GM23338 (cell line): ENCODE results near the gene DCP2. TPM values are rescaled to one million over a fixed set of nuclear protein-coding genes. Genes with fewer than 3 reads are reported as not detected.

ENCODE experiments used
- ATAC-seq: fragments of 200-7000 bp; cut with Tn5 transposase; 3 replicates; pipeline ENCODE4 v1.9.1; 2020
- DNase-seq: peaks from one replicate; pipeline ENCODE4 v3.0.0-alpha.2; 2015; ENCODE audit warnings: low spot score
- H2AFZ ChIP-seq: fragments of 200-600 bp; sonication (generic); 2 replicates; pipeline ENCODE4 v1.8.0; 2016; ENCODE audit warnings: antibody characterized with exemption, mild to moderate bottlenecking, moderate library complexity
- H3F3A ChIP-seq: fragments of 200-600 bp; sonication (generic); replicated peaks from 2 replicates; pipeline ENCODE4 v1.8.0; 2017; ENCODE audit warnings: antibody characterized with exemption, mixed run types, low read depth
- H3K27ac ChIP-seq: fragments of 200-600 bp; sonication (generic); 2 replicates; pipeline ENCODE4 v1.6.1; 2016; ENCODE audit warnings: low read depth
- H3K27me3 ChIP-seq: fragments of 200-600 bp; sonication (generic); 2 replicates; pipeline ENCODE4 v1.8.0; 2016; ENCODE audit warnings: mild to moderate bottlenecking, mixed run types, moderate library complexity; ENCODE audit not compliant: insufficient read depth
- H3K36me3 ChIP-seq: fragments of 200-600 bp; sonication (generic); 2 replicates; pipeline ENCODE4 v1.8.0; 2016; ENCODE audit warnings: mild to moderate bottlenecking; ENCODE audit not compliant: insufficient read depth
- H3K4me1 ChIP-seq: fragments of 200-600 bp; sonication (generic); 2 replicates; pipeline ENCODE4 v1.8.0; 2016; ENCODE audit warnings: mild to moderate bottlenecking, moderate library complexity; ENCODE audit not compliant: insufficient read depth
- H3K4me2 ChIP-seq: fragments of 200-600 bp; sonication (generic); 2 replicates; pipeline ENCODE4 v1.7.1; 2017; ENCODE audit warnings: mixed run types
- H3K4me3 ChIP-seq: fragments of 200-600 bp; sonication (generic); 2 replicates; pipeline ENCODE4 v1.6.1; 2016; ENCODE audit warnings: mixed run types
- H3K79me2 ChIP-seq: fragments of 200-600 bp; sonication (generic); replicated peaks from 2 replicates; pipeline ENCODE4 v1.8.0; 2017; ENCODE audit warnings: mild to moderate bottlenecking; ENCODE audit not compliant: insufficient read depth
- H3K9me2 ChIP-seq: fragments of 200-600 bp; sonication (generic); 2 replicates; pipeline ENCODE4 v1.8.0; 2017; ENCODE audit not compliant: insufficient read depth
- H4K20me1 ChIP-seq: fragments of 200-600 bp; sonication (generic); replicated peaks from 2 replicates; pipeline ENCODE4 v1.8.0; 2017; ENCODE audit warnings: mild to moderate bottlenecking; ENCODE audit not compliant: insufficient read depth
- H3K27ac Mint-ChIP-seq: 2 replicates; pipeline ENCODE4 v1.8.0; 2020; ENCODE audit warnings: inconsistent platforms, mild to moderate bottlenecking, moderate library complexity, mixed read lengths
- H3K27me3 Mint-ChIP-seq: 3 replicates; pipeline ENCODE4 v1.8.0; 2022; ENCODE audit warnings: low read depth, mild to moderate bottlenecking, moderate library complexity, mixed read lengths, inconsistent platforms; ENCODE audit not compliant: insufficient read depth, poor library complexity
- H3K36me3 Mint-ChIP-seq: 3 replicates; pipeline ENCODE4 v1.8.0; 2021; ENCODE audit warnings: low read depth, mild to moderate bottlenecking, inconsistent platforms, moderate library complexity, mixed read lengths
- H3K4me1 Mint-ChIP-seq: 3 replicates; pipeline ENCODE4 v1.8.0; 2020; ENCODE audit warnings: mild to moderate bottlenecking, inconsistent platforms, mixed read lengths
- H3K4me3 Mint-ChIP-seq: 3 replicates; pipeline ENCODE4 v1.8.0; 2021; ENCODE audit warnings: moderate library complexity, mild to moderate bottlenecking, inconsistent platforms, mixed read lengths
- H3K9me3 Mint-ChIP-seq: 3 replicates; pipeline ENCODE4 v1.8.0; 2020; ENCODE audit warnings: moderate library complexity, mild to moderate bottlenecking, inconsistent platforms, mixed read lengths
- CTCF ChIP-seq, 2 experiments: fragments of 200-600 bp in 1 of 2; sonication (generic) in 1 of 2; conservative IDR thresholded peaks; 2 replicates each; pipeline versions ENCODE4 v1.5.1 to v1.6.1; 2016 to 2017; ENCODE audit warnings: antibody characterized with exemption in 2 of 2, low read depth in 2 of 2, mild to moderate bottlenecking in 2 of 2, moderate library complexity in 1 of 2
- NANOG ChIP-seq: IDR thresholded peaks from 2 replicates; pipeline ENCODE4 v1.6.1; 2016; ENCODE audit warnings: antibody characterized with exemption, borderline replicate concordance
- REST ChIP-seq: IDR thresholded peaks from one replicate; pipeline ENCODE4 v1.6.1; 2018; ENCODE audit warnings: antibody characterized with exemption; ENCODE audit not compliant: unreplicated experiment
- STAT1 ChIP-seq: IDR thresholded peaks from one replicate; pipeline ENCODE4 v1.6.1; 2016; ENCODE audit warnings: antibody characterized with exemption; ENCODE audit not compliant: unreplicated experiment
- ZNF114 ChIP-seq: fragments of 250-450 bp; sonication (Bioruptor Pico); IDR thresholded peaks from 2 replicates; pipeline ENCODE4 v1.5.0; 2020; ENCODE audit warnings: mild to moderate bottlenecking, moderate library complexity
- ZNF462 ChIP-seq: fragments of 250-450 bp; sonication (Bioruptor Pico); IDR thresholded peaks from 2 replicates; pipeline ENCODE4 v1.5.0; 2020; ENCODE audit warnings: mild to moderate bottlenecking, moderate library complexity
- polyA plus RNA-seq: library from polyadenylated mRNA; unstranded; fragments of >200 nt; fragmentation: Nextera tagmentation; extraction: Ambion mirVana; gene quantifications from 2 replicates; pipeline ENCODE4 v1.2.1, GENCODE V29; 2016
- total RNA-seq: library from RNA; depleted of rRNA; stranded (reverse); fragments of >200 nt; shearing (Covaris generic); gene quantifications from 2 replicates; pipeline ENCODE4 v1.2.3, GENCODE V29; 2014

DCP2 gene
- total and polyA plus RNA-seq, 2 experiments from 2014 or later: 96.6 to 165 TPM

GRCh38 chr5:113042491-113043243, 66.1 kb downstream of the DCP2 start (continued):
- TF ChIP-seq CTCF (conservative IDR thresholded peaks at IDR 0.05; ENCODE audit: low read depth in 2 of 2) (no peak), STAT1 (no peak), ZNF462 (no peak), NANOG (no peak), ZNF114 (CRISPR knock-in tag) (no peak)

- Histone ChIP-seq H3K4me2 (no peak overlapping the region), H3K9me2 (no peaks in the 10 kb centered on the region), H3K4me3 (no peak overlapping the region), H3K4me1 (no peaks in the 10 kb centered on the region), H4K20me1 (no peaks in the 10 kb centered on the region), H3K36me3 (no peaks in the 10 kb centered on the region; the same call in 1 of the 2 replicates), H2AFZ (peak overlapping the region; percentile 60), H3K79me2 (no peaks in the 10 kb centered on the region), H3F3A (no peaks in the 10 kb centered on the region), H3K27ac (no peak overlapping the region), H3K27me3 (no peaks in the 10 kb centered on the region)
- no peaks in the 10 kb centered on the region; the same call in 2 of the 3 replicates for H3K4me1 Mint-ChIP-seq
- TF ChIP-seq REST: no peak
- TF ChIP-seq CTCF (conservative IDR thresholded peaks at IDR 0.05; ENCODE audit: low read depth in 2 of 2): peak; percentile 51 to 87
- no peak overlapping the region for H3K27ac Mint-ChIP-seq
- peaks cover 8% of the 10 kb centered on the region for H3K27me3 Mint-ChIP-seq
- no peak overlapping the region for H3K4me3 Mint-ChIP-seq
- no peaks in the 10 kb centered on the region for H3K9me3 Mint-ChIP-seq
- H3K36me3 Mint-ChIP-seq: peaks cover 7% of the 10 kb centered on the region
- ATAC-seq: peak; percentile 90
- peak; percentile 75 for DNase-seq
Observed at GRCh38 chr5:113043491-113043931, 66.9 kb downstream of the DCP2 start.
